K562 (cell line): ENCODE data around the gene OR2V1. TPM values are rescaled to one million over a fixed set of nuclear protein-coding genes. Genes with fewer than 3 reads are reported as not detected.

Source experiments
- BCOR ChIP-seq: fragments of 450-650 bp; IDR thresholded peaks from 2 replicates; pipeline ENCODE4 v1.6.1; 2016
- CXXC5 ChIP-seq: fragments of 250-450 bp; sonication (Bioruptor Pico); IDR thresholded peaks from 2 replicates; pipeline ENCODE4 v1.8.0; 2022; ENCODE audit warnings: inconsistent platforms, mild to moderate bottlenecking, moderate library complexity
- FOXA3 ChIP-seq, 2 experiments: fragments of 450-650 bp in 1 of 2; sonication (generic) in 1 of 2; formaldehyde crosslinking; IDR thresholded peaks in 1 of 2; conservative IDR thresholded peaks in 1 of 2; 2 replicates each; pipeline versions ENCODE4 v1.4.0 to v1.8.0; 2020 to 2022; ENCODE audit warnings: mild to moderate bottlenecking in 2 of 2, missing genetic modification reagents in 1 of 2
- KDM2B ChIP-seq: fragments of 250-450 bp; sonication (Bioruptor Pico); IDR thresholded peaks from 2 replicates; pipeline ENCODE4 v1.8.0; 2021; ENCODE audit warnings: mild to moderate bottlenecking, moderate library complexity
- RAD51 ChIP-seq: fragments of 450-650 bp; IDR thresholded peaks from 2 replicates; pipeline ENCODE4 v1.7.1; 2016; ENCODE audit warnings: low read depth, mild to moderate bottlenecking, borderline replicate concordance
- TCFL5 ChIP-seq: fragments of 250-450 bp; sonication (Bioruptor Pico); conservative IDR thresholded peaks from 2 replicates; pipeline ENCODE4 v1.6.1; 2021; ENCODE audit warnings: mild to moderate bottlenecking, moderate library complexity, matching md5 sums
- XRCC4 ChIP-seq: IDR thresholded peaks from one replicate; pipeline ENCODE4 v1.6.1; 2011; ENCODE audit not compliant: insufficient read depth, insufficient read length; ENCODE audit errors: extremely low read depth
- ZBTB7A ChIP-seq: IDR thresholded peaks from 2 replicates; pipeline ENCODE4 v1.6.1; 2011; ENCODE audit warnings: low read depth, mild to moderate bottlenecking, low read length, moderate library complexity, borderline replicate concordance; ENCODE audit not compliant: control insufficient read depth
- ZNF12 ChIP-seq: sonication (generic); formaldehyde crosslinking; IDR thresholded peaks from 2 replicates; pipeline ENCODE4 v1.4.0; 2020; ENCODE audit warnings: mild to moderate bottlenecking, missing genetic modification reagents
- ZNF57 ChIP-seq: fragments of 450-650 bp; formaldehyde crosslinking; IDR thresholded peaks from 2 replicates; pipeline ENCODE4 v1.4.0; 2020; ENCODE audit warnings: mild to moderate bottlenecking, moderate library complexity
- polyA plus RNA-seq, 8 experiments: library from polyadenylated mRNA; depleted of rRNA in 4 of 8; stranded (reverse) in 5 of 8; unstranded in 3 of 8; fragments of >200 nt; fragmentation: Nextera tagmentation in 2 of 8; fragmentation: Illumina TruSeq in 1 of 8; extraction: Ambion mirVana in 2 of 8; extraction: Trizol in 1 of 8; gene quantifications; 2 replicates each; pipeline versions ENCODE4 v1.2.1 to v1.2.3, GENCODE V29; 2011 to 2014; ENCODE audit warnings: inconsistent platforms in 1 of 8, missing spikeins in 1 of 8
- total RNA-seq, 7 experiments: library from RNA; depleted of rRNA in 6 of 7; stranded (reverse); fragments of >200 nt in 6 of 7; fragmentation: Illumina TruSeq in 2 of 7; extraction: Trizol in 2 of 7; gene quantifications; 2 replicates each; pipeline versions ENCODE4 v1.2.1 to v1.2.3, GENCODE V29; 2011 to 2021; ENCODE audit warnings: low replicate concordance in 1 of 7
- TF ChIP-seq, protein P1 (sequence below): sonication (generic); formaldehyde crosslinking; IDR thresholded peaks from 2 replicates; pipeline ENCODE4 v1.8.1; 2023; ENCODE audit warnings: mild to moderate bottlenecking, missing genetic modification reagents
- TF ChIP-seq, protein P2 (sequence below): IDR thresholded peaks from 3 replicates; pipeline ENCODE4 v1.6.1; 2011; ENCODE audit warnings: borderline replicate concordance, mild to moderate bottlenecking; ENCODE audit not compliant: insufficient read length, insufficient read depth
- TF ChIP-seq, protein P3 (sequence below): fragments of 450-650 bp; formaldehyde crosslinking; conservative IDR thresholded peaks from 2 replicates; pipeline ENCODE4 v1.4.0; 2022; ENCODE audit warnings: mild to moderate bottlenecking, missing genetic modification characterization
- TF ChIP-seq, protein P4 (sequence below): fragments of 250-450 bp; sonication (Bioruptor Pico); IDR thresholded peaks from 2 replicates; pipeline ENCODE4 v1.5.0; 2020; ENCODE audit warnings: mild to moderate bottlenecking, borderline replicate concordance
- TF ChIP-seq, protein P5 (sequence below): fragments of 250-450 bp; sonication (Bioruptor Pico); IDR thresholded peaks from 2 replicates; pipeline ENCODE4 v1.5.0; 2021; ENCODE audit warnings: mild to moderate bottlenecking, moderate library complexity

OR2V1 gene
- total and polyA plus RNA-seq, 9 of the 15 experiments (the other 6 are each of a cell fraction or from before 2014, with no cell fraction given): 0.04 to 0.28 (median 0.15) TPM; not detected in 5

DNA sequence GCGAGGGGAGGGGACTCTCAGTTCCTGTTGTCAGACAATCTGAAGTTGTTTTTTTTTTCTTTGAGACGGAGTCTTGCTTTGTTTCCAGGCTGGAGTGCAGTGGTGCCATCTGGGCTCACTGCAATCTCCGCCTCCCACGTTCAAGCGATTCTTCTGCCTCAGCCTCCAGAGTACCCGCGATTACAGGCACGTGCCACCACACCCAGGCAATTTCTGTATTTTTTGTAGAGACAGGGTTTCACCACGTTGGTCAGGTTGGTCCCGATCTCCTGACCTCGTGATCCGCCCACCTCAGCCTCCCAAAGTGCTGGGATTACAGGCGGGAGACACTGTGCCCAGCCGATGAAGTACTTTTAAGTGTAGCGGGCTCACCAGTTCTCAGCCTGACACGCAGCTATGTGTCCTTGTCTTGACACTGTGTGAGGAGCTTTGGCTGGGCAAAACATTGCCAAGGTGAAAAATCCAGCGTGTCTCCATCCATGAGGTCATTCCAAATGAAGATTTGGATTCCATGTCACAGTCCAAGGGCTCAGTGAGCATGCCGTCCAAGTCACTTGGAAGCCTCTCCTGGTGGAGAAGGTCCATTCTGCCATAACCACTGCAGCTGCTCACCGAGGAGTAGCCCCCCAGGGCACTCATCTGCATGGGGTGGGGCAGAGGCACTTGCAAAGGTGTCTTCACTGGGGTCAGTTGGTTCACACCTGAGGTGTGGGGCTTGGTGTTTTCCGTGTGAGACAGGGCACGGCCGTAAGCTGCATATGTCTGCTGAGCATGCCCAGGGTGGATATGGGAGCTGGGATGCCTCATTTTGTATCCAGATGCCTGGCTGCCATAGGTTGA is 32.0 kb downstream of the OR2V1 start (continued):
- TF ChIP-seq XRCC4 (no peak), KDM2B (CRISPR knock-in tag) (no peak), ZNF12 (CRISPR knock-in tag) (0 out of 2 replicates have a peak, but pooled peaks have one; percentile 42), BCOR (peak; percentile 28; the same call in 1 of the 2 replicates), FOXA3 (CRISPR knock-in tag; conservative IDR thresholded peaks at IDR 0.05 in 1 of 2, IDR thresholded peaks at IDR 0.05 in 1 of 2) (no peak), CXXC5 (no peak; the same call in 1 of the 2 replicates), ZBTB7A (peak; percentile 4; the same call in 1 of the 2 replicates), TCFL5 (no peak), RAD51 (0 out of 2 replicates have a peak, but pooled peaks have one; percentile 14), ZNF57 (CRISPR knock-in tag) (no peak)
- TF ChIP-seq, protein P1, sequence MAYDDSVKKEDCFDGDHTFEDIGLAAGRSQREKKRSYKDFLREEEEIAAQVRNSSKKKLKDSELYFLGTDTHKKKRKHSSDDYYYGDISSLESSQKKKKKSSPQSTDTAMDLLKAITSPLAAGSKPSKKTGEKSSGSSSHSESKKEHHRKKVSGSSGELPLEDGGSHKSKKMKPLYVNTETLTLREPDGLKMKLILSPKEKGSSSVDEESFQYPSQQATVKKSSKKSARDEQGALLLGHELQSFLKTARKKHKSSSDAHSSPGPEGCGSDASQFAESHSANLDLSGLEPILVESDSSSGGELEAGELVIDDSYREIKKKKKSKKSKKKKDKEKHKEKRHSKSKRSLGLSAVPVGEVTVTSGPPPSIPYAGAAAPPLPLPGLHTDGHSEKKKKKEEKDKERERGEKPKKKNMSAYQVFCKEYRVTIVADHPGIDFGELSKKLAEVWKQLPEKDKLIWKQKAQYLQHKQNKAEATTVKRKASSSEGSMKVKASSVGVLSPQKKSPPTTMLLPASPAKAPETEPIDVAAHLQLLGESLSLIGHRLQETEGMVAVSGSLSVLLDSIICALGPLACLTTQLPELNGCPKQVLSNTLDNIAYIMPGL (CRISPR knock-in tag): 0 out of 2 replicates have a peak, but pooled peaks have one; percentile 34
- TF ChIP-seq, protein P2, sequence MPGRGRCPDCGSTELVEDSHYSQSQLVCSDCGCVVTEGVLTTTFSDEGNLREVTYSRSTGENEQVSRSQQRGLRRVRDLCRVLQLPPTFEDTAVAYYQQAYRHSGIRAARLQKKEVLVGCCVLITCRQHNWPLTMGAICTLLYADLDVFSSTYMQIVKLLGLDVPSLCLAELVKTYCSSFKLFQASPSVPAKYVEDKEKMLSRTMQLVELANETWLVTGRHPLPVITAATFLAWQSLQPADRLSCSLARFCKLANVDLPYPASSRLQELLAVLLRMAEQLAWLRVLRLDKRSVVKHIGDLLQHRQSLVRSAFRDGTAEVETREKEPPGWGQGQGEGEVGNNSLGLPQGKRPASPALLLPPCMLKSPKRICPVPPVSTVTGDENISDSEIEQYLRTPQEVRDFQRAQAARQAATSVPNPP: no peak
- TF ChIP-seq, protein P3, sequence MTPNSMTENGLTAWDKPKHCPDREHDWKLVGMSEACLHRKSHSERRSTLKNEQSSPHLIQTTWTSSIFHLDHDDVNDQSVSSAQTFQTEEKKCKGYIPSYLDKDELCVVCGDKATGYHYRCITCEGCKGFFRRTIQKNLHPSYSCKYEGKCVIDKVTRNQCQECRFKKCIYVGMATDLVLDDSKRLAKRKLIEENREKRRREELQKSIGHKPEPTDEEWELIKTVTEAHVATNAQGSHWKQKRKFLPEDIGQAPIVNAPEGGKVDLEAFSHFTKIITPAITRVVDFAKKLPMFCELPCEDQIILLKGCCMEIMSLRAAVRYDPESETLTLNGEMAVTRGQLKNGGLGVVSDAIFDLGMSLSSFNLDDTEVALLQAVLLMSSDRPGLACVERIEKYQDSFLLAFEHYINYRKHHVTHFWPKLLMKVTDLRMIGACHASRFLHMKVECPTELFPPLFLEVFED: no peak
- TF ChIP-seq, protein P4, sequence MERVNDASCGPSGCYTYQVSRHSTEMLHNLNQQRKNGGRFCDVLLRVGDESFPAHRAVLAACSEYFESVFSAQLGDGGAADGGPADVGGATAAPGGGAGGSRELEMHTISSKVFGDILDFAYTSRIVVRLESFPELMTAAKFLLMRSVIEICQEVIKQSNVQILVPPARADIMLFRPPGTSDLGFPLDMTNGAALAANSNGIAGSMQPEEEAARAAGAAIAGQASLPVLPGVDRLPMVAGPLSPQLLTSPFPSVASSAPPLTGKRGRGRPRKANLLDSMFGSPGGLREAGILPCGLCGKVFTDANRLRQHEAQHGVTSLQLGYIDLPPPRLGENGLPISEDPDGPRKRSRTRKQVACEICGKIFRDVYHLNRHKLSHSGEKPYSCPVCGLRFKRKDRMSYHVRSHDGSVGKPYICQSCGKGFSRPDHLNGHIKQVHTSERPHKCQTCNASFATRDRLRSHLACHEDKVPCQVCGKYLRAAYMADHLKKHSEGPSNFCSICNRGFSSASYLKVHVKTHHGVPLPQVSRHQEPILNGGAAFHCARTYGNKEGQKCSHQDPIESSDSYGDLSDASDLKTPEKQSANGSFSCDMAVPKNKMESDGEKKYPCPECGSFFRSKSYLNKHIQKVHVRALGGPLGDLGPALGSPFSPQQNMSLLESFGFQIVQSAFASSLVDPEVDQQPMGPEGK (CRISPR knock-in tag): no peak
- TF ChIP-seq, protein P5, sequence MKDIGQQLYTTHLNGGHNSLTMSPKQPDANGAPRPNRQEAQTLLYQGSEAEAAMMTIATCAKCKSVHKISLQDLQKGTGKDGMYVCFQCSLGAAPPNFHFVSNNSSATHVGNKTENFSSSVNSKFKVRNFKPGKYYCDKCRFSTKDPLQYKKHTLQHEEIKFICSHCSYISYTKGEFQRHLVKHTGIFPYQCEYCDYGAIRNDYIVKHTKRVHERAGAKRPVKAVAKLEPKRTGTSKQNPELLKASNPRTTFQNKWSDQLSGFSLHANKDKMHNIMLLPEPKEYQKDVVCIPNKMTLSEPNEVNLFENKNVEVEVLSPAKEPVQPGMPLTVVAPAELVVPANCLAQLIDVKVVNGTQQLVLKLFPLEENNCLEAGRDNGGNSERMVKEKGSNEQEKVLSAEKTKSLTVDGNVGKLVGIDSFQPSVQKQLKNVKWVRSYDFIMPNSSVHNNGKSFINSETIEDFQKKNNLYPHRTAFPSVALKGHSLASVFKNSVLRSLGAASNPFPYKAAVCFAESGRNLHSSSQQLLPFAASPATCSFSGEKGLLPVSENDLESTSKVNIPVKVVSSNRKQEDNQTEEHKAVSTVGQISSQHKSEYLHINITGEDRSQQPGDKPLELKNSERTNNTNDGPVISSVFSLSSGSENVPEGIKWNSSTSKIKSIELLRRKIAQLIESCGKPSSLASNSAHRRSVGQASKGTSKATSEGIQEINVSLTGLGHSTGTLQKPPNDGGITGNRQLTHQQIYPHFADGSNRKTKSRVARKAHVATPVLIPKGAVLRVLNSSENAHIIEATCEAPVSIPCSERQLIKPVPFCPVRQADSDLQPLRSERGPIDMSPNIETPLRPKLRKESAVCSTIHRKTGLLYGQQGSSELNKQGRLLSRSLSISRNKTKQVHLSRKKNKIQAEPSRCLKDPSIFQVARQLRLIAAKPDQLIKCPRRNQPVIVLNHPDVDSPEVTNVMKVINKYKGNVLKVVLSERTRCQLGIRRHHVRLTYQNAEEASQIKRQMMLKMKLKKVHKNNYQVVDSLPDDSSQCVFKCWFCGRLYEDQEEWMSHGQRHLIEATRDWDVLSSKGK (CRISPR knock-in tag): no peak
